Upper lobe of right lung (tissue), 1 donor: Measurements from ENCODE around the gene GLP1R. TPM values are rescaled to one million over a fixed set of nuclear protein-coding genes. Genes with fewer than 3 reads are reported as not detected.

Experiments used
- ATAC-seq: fragments of 200-7000 bp; cut with Tn5 transposase; one replicate; pipeline ENCODE4 v1.9.1; 2020; ENCODE audit warnings: mild to moderate bottlenecking, moderate library complexity
- DNase-seq: peaks from one replicate; pipeline ENCODE4 v3.0.0-alpha.2; 2020
- H3K27ac ChIP-seq: fragments of 200-600 bp; one replicate; pipeline ENCODE4 v1.8.0; 2022
- H3K27me3 ChIP-seq: fragments of 200-600 bp; one replicate; pipeline ENCODE4 v1.8.0; 2022; ENCODE audit warnings: mild to moderate bottlenecking
- H3K36me3 ChIP-seq: fragments of 200-600 bp; one replicate; pipeline ENCODE4 v1.8.0; 2022
- H3K4me1 ChIP-seq: fragments of 200-600 bp; one replicate; pipeline ENCODE4 v1.8.0; 2022
- H3K4me3 ChIP-seq: fragments of 200-600 bp; one replicate; pipeline ENCODE4 v1.8.0; 2022; ENCODE audit warnings: mild to moderate bottlenecking
- H3K9me3 ChIP-seq: fragments of 200-600 bp; one replicate; pipeline ENCODE4 v1.8.0; 2022
- intact Hi-C: fragments of 100-400 bp; cut with DNase I; formaldehyde crosslinking; loops from one replicate; pipeline ENCODE4 v1.11.0; 2022
- total RNA-seq: library from RNA; stranded (reverse); fragmentation: NEBNext Ultra II Directional; extraction: Animal tissue kit (Norgen Biotek cat#: 25700); gene quantifications from one replicate; pipeline ENCODE4 v1.2.1, GENCODE V29; 2021
- TF ChIP-seq, protein P1 (sequence below): fragments of 200-600 bp; IDR thresholded peaks from one replicate; pipeline ENCODE4 v1.8.0; 2022; ENCODE audit warnings: antibody characterized with exemption
- donor health status: DM: no; HTN: yes; CAD: no; lungs with severe emphysema.

The GLP1R gene
- total RNA-seq, 1 donor from 2014 or later: not detected

DNA sequence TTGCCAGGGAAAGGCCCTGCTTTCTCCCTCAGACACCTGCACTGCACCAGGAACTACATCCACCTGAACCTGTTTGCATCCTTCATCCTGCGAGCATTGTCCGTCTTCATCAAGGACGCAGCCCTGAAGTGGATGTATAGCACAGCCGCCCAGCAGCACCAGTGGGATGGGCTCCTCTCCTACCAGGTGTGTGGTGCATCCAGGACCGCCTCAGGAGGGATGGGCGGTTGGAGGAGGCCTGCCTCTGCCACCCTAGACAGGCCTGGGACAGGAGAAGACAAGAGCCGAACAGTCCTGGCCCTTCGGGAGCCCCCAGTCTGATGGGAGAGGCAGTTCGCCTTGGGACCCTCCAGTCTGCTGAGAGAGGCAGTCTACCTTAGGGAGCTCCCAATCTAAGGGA lies 24.2 kb downstream of the GLP1R start:
- peaks cover 4% of the 10 kb centered on the region for H3K27me3 ChIP-seq
- H3K4me3 ChIP-seq: no peak overlapping the region
- H3K9me3 ChIP-seq: no peaks in the 10 kb centered on the region
- intact Hi-C loops: no loop called here
- no peak overlapping the region for H3K27ac ChIP-seq
- TF ChIP-seq, protein P1, sequence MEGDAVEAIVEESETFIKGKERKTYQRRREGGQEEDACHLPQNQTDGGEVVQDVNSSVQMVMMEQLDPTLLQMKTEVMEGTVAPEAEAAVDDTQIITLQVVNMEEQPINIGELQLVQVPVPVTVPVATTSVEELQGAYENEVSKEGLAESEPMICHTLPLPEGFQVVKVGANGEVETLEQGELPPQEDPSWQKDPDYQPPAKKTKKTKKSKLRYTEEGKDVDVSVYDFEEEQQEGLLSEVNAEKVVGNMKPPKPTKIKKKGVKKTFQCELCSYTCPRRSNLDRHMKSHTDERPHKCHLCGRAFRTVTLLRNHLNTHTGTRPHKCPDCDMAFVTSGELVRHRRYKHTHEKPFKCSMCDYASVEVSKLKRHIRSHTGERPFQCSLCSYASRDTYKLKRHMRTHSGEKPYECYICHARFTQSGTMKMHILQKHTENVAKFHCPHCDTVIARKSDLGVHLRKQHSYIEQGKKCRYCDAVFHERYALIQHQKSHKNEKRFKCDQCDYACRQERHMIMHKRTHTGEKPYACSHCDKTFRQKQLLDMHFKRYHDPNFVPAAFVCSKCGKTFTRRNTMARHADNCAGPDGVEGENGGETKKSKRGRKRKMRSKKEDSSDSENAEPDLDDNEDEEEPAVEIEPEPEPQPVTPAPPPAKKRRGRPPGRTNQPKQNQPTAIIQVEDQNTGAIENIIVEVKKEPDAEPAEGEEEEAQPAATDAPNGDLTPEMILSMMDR: no peak
- no peaks in the 10 kb centered on the region for H3K36me3 ChIP-seq
- no peaks in the 10 kb centered on the region for H3K4me1 ChIP-seq
- DNase-seq: peak; percentile 23
- ATAC-seq: peak; percentile 9

DNA sequence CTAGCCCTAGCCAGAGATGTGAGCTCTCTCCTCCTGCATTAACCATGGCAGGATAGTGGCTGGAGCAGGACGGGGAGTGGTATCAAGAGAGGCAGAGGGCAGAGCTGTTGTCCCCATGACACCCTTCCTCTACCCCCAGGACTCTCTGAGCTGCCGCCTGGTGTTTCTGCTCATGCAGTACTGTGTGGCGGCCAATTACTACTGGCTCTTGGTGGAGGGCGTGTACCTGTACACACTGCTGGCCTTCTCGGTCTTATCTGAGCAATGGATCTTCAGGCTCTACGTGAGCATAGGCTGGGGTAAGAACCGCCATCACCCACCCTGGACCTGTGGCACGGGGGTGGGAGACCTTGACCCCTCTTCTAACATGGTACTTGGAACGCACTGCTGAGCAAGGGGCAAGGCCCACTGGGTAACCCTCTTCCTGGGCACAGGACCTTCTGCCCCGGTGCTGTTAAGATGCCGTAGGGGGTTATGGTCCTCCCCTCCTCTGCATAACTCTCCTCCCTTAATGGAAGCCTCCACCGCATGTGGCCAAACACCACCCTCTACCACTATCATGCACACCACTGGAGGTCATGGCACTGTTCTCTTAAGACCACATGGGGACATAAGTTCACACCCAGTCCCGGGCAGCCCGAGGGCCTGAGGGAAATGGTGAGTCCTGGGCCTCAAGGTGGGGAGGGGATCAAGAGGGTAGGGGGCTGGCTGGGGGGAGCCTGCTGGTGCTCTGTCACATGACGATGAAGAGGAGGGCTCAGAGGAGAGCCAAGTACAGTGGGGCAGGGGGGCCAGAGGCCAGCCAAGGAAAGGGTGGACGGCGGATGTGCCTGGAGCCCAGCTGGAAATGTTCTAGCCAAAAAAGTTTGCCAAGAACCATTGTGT lies 25.1 kb downstream of the GLP1R start:
- DNase-seq: peak; percentile 57
- no peaks in the 10 kb centered on the region for H3K9me3 ChIP-seq
- intact Hi-C loops: no loop called here
- H3K4me3 ChIP-seq: no peak overlapping the region
- TF ChIP-seq, protein P1: no peak
- no peaks in the 10 kb centered on the region for H3K36me3 ChIP-seq
- H3K27ac ChIP-seq: no peak overlapping the region
- ATAC-seq: no peak
- H3K27me3 ChIP-seq: peaks cover 4% of the 10 kb centered on the region
- no peaks in the 10 kb centered on the region for H3K4me1 ChIP-seq

DNA sequence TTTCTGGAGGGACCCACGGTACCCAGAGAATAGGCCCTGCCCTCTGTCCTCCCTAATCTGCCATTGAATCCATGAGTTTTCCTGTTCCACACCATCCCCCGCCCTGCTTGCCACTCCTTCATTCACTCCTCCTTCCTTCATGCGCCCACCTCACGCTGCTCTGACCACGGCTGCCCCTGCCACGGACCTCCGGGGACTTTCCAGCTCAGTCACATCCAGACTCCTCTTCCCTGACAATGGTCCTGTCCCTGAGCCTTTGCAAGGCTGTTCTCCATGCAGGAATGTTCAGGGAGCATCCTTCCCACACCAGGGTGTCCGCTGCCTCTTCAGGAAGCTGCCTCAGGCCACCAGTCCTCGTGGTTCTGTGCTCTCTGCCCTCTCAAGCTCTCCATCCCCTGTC lies 25.9 kb downstream of the GLP1R start:
- intact Hi-C loops: no loop called here
- ATAC-seq (no peak), DNase-seq (peak; percentile 21)
- no peaks in the 10 kb centered on the region for H3K9me3 ChIP-seq
- H3K36me3 ChIP-seq: no peaks in the 10 kb centered on the region
- H3K27me3 ChIP-seq: peaks cover 4% of the 10 kb centered on the region
- no peak overlapping the region for H3K27ac ChIP-seq
- H3K4me1 ChIP-seq: no peaks in the 10 kb centered on the region
- TF ChIP-seq, protein P1: no peak
- no peak overlapping the region for H3K4me3 ChIP-seq

DNA sequence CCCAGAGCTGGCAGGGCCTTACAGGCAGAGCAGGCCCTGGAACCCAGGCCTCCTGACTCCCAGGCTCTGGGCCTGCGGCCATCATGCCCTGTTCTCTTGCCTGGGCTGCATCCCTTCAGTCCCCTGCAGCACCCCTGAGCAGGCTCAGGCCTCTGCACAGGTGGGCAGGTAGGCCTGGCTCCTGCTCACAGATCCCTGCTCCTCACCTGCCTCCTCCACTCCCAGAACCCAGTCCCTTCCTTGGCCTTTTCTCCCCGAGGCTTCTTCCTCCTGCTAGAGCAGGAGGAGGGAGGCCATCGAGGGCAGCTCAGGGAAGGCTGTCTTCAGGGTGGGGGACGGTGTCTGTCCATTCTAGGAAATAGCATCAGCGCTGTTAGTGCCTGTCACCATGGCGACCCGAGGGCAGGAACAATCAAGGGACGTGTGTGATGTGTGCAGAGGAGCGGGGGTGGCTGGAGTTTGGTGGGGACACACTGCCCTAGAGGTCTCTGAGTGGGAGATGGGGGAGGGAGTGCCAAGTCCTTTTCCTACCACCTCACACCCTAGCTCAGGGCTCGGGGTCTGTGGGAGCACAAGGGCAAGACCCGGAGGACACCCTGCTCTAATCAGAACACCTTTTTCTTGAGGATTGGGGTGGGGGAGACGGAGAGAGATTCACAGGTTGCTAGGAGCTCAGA lies 26.6 kb downstream of the GLP1R start:
- ATAC-seq (no peak), DNase-seq (peak; percentile 38)
- no peaks in the 10 kb centered on the region for H3K9me3 ChIP-seq
- intact Hi-C loops: no loop called here
- no peak overlapping the region for H3K4me3 ChIP-seq
- TF ChIP-seq, protein P1: no peak
- H3K27ac ChIP-seq: no peak overlapping the region
- H3K36me3 ChIP-seq: no peaks in the 10 kb centered on the region
- H3K27me3 ChIP-seq: peaks cover 4% of the 10 kb centered on the region
- no peaks in the 10 kb centered on the region for H3K4me1 ChIP-seq

DNA sequence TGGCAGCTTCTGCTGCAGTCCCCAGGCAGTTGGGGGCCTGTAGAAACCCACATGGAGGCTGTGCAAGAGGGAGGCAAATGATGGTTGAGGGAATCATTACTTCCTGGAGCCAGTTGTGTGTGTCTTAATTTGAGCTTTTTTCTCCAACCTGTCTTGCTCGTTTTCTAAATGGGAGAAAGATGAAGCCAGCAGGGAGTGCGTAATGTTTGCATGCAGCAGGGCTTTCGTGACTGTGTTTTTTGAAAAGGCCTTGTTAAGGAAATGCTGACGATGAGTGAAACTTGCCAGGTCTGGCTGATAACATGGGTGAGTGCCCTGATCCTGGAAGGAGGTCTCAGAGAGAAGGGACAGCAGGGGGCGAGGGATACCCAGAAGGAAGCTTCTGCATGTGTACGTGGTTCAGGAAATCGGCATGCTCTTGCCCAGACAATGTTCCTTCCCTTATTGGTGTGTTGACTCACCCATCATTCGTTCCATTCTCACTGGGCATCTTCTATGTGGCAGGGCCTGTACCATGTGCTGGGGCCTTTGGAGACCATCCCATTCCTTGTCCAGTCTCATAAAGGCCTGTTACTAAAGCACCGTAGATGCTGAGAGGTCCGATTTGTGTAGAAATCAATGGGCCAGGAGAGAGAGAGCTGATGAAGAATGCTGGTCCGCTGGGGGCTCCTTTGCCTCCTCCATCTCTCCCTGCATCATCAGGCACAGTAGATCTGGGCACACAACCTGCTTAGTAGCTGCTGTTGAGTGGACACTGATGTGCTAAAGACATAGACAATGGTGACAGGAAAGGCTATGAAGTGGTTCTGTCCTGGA lies 27.4 kb downstream of the GLP1R start:
- Histone ChIP-seq H3K9me3 (no peaks in the 10 kb centered on the region), H3K27ac (no peak overlapping the region), H3K27me3 (no peaks in the 10 kb centered on the region), H3K4me3 (no peak overlapping the region), H3K4me1 (no peaks in the 10 kb centered on the region), H3K36me3 (no peaks in the 10 kb centered on the region)
- intact Hi-C loops: no loop called here
- DNase-seq (no peak), ATAC-seq (no peak)
- TF ChIP-seq, protein P1: no peak
